SH-SY5Y (cell line): ENCODE data around the gene CUBN.

Source experiments
- GATA2 ChIP-seq: IDR thresholded peaks from 2 replicates; pipeline ENCODE4 v1.6.1; 2011; ENCODE audit warnings: mild to moderate bottlenecking, low read depth, low read length
- GATA3 ChIP-seq: IDR thresholded peaks from 2 replicates; pipeline ENCODE4 v1.6.1; 2011; ENCODE audit warnings: low read depth, mild to moderate bottlenecking, low read length, moderate library complexity

CUBN gene

GRCh38 chr10:17060289-17060688, 69.3 kb downstream of the CUBN start:
- TF ChIP-seq GATA3 (no peak), GATA2 (no peak)

- TF ChIP-seq GATA2 (no peak), GATA3 (no peak)
Measured at GRCh38 chr10:17059197-17059688, 70.4 kb downstream of the CUBN start.

DNA sequence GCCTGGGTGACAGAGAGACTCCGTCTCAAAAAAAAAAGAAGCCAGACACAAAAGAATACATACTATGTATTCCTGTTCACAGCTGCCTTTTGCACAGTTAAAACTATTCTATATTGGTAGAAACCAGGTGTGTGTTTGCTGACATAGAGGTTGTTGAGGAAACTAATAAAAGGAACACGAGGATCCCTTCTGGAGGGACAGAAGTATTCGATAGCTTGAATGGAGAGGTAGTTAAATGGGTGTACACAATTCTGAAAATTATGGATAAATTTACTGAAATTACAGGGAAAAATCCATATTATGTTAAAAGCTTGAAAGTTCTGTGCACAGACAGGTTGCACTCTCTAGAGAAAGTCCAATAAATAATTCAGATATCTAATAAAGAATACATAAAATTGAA, 71.5 kb downstream of the CUBN start:
- no peak for TF ChIP-seq GATA2
- TF ChIP-seq GATA3: no peak

GRCh38 chr10:17056781-17057428, 72.7 kb downstream of the CUBN start:
- no peak for TF ChIP-seq GATA2
- no peak for TF ChIP-seq GATA3

- TF ChIP-seq GATA3: no peak
- TF ChIP-seq GATA2: no peak
Measured at GRCh38 chr10:17053513-17053912, 76.1 kb downstream of the CUBN start.

DNA sequence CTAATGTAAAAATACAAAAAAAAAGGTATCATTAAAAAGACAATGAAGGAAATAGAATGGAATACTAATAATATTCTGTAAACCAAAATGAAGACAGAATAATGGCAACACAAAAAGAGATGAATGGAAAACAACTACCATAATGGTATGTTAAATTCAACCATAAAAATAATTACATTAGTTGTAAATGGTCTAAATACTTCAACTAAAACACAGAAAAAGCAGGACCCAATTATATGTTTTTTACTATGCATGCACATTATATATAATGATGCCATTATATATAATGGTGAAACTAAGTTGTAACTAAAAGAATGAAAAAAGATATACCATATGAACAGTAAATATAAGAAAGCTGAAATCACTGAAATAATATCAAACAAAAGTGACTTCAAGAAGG, 76.5 kb downstream of the CUBN start:
- TF ChIP-seq GATA3 (no peak), GATA2 (no peak)

- no peak for TF ChIP-seq GATA3
- no peak for TF ChIP-seq GATA2
Measured at GRCh38 chr10:17051851-17052250, 77.8 kb downstream of the CUBN start.

GRCh38 chr10:17049195-17049594, 80.4 kb downstream of the CUBN start:
- no peak for TF ChIP-seq GATA2
- TF ChIP-seq GATA3: no peak

DNA sequence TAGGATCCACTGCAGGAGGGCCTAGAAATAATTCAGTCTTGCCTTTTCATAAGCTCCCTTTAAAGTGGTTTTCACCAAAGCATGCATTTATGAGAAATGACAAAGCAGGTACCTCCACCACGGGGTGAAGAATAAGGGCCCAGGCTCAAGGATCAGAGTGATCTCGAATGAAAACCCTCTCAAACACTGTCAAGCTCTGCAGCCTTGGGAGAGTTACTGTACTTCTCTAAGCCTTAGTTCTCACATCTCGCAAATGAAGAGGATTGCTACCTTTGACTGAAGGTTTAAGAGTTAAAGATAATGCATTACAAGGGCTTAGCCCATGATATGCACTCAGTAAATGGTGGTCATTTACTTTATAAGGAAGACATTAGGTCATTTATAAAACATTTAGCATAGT, 81.7 kb downstream of the CUBN start:
- TF ChIP-seq GATA3: no peak
- no peak for TF ChIP-seq GATA2

GRCh38 chr10:17046989-17047388, 82.6 kb downstream of the CUBN start:
- TF ChIP-seq GATA3: no peak
- no peak for TF ChIP-seq GATA2

DNA sequence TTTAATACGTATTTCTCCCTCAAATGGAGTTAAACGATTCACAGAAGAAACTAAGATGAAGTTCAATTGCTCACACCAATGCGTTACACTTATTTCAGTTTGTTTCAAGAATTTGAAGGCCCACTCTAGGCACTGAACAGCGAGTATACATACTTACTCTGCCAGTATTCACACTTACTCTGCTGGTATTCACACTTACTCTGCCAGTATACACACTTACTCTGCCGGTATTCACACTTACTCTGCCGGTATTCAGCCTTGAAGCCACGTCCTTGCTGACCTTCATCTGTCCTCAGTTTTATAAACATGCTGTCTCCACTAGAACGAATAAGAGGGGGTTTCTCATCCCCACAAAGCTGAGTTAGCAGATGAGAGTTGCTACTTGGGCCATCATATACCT, 86.0 kb downstream of the CUBN start:
- no peak for TF ChIP-seq GATA2
- TF ChIP-seq GATA3: no peak

DNA sequence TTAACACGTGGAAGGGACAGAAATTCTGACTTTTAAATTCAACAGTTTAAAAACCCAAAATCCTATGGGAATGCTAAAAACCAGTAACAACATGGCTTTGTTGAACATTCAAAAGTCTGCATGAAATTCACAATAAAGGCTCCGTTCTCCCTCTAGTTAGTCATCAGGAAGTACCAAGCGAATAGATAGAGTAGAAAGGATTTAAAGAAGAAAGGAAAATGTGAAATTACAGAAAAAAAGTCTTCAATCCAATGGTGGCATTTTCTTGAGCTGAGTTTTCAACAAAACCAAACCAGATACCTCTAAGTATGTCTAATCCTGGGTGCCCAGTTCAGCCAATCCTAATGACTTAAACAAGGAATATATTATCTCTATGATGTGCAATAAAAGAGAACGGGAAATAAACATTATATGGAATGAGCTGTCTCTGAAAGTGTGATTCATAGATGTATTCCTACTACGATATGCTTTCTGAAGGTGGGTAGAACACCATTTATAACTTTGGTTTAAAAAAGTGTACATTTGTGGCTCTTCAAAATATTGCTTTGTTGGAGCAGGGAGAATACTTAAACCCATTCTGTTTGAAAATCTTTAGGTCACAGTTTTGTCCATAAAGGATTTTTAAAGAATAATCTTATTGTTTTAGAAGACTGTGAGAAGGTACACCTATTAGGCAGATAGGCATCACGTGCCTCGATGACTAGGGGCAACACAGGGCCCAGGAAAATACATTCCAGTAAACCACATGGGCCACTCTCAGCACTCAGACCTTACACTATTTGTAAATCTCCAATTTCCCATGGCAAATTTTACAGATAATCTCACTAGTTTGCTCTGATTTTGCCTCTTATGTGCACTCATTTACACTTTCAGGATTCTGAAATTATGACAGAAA, 87.7 kb downstream of the CUBN start:
- TF ChIP-seq GATA2 (no peak), GATA3 (no peak)

- TF ChIP-seq GATA2 (no peak), GATA3 (no peak)
Measured at GRCh38 chr10:17038627-17039026, 91.0 kb downstream of the CUBN start.

- TF ChIP-seq GATA2 (no peak), GATA3 (no peak)
Measured at GRCh38 chr10:17037910-17038309, 91.7 kb downstream of the CUBN start.

DNA sequence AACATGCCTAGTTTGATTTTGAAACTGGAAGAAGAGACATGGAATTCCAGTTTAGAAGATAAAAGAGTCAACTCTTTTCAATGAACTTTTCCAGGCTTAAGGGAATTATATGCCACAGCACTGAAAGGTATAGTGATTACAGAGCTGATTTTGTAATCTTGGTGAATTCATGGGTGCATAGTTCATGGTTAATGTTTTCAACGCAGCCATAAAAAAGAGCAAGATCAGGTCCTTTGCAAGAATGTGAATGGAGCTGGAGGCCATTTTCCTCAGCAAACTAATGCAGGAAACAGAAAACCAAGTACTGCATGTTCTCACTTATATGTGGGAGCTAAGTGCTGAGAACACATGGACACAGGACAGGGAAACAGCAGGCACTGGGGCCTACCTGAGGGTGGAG, 94.2 kb downstream of the CUBN start:
- no peak for TF ChIP-seq GATA2
